GM12801 (cell line): Measurements from ENCODE around the gene OGG1.

Experiments used
- CTCF ChIP-seq: IDR thresholded peaks from one replicate; pipeline ENCODE4 v1.5.1; 2011; ENCODE audit warnings: control low read depth; ENCODE audit not compliant: insufficient read length; ENCODE audit errors: extremely low read depth

OGG1 gene

GRCh38 chr3:9718118-9718517 lies 31.6 kb upstream of the OGG1 start:
- TF ChIP-seq CTCF = no peak

DNA sequence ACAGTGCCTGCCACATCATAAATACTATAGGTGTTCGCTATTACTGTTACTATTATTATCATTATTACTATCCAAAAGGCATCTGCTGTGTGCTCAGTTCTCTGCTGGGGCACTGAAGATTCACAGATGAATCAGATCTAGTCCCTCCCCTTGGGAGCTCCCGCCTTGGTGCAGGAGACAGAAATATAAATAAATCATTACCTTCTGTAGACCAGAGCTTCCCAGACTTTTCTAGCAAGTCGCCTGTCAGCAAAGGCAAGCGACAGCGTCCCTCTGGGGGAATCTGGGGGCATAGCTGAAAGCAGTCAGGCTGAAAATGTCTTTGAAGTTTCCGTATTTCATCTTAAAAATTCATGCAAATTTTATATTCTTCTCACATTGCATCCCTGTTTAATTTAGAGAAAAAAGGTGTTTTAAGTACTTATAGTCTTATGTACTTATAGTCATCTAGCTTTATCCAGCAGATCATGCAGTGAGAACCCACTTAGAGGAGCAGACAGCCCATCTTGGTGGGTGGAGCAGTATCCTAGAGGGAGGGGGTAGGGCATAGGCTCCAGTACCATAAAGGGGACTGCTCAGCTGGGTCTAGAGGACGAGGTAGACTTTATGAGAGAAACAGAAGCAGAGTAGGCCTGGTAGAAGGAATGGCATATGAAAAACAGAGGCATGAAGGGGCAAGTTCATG lies 28.6 kb upstream of the OGG1 start:
- no peak for TF ChIP-seq CTCF

GRCh38 chr3:9721700-9722060 lies 28.1 kb upstream of the OGG1 start:
- TF ChIP-seq CTCF = no peak

DNA sequence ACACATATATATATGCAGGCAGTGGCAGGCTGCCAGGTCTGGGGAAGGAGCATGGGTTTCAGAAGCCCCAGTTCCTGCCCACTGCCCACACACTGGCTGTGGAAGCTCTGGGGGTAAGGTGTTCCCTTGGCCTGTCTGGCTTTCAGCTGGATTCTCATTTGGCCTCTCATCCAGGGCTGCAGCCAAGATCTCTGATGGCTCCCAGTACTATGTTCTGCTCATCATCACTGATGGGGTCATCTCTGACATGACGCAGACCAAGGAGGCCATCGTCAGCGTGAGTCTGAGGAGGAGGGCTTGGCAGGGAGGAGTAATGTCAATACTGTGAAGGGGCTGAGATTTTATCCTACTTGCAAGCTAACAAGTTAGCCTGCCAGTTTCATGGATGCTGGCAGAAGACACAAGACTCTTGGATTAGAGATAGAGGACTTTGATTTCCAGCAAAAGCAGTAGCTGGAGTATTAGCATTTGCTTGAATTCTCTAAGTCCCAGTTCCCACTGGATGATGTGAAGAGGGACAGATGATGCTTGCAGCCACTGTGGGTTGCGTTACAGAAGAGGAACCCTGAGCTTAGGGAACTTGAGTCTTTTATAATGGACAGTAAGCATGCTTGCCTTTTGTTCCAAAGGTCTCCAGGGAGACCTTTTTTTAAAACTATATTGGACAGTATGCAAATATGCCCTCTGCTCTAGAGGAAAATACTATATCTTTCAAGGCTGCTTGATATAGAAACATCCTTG lies 23.8 kb upstream of the OGG1 start:
- TF ChIP-seq CTCF = no peak

GRCh38 chr3:9727041-9727595 lies 22.6 kb upstream of the OGG1 start:
- TF ChIP-seq CTCF = no peak

GRCh38 chr3:9727743-9728142 lies 22.0 kb upstream of the OGG1 start:
- no peak for TF ChIP-seq CTCF

DNA sequence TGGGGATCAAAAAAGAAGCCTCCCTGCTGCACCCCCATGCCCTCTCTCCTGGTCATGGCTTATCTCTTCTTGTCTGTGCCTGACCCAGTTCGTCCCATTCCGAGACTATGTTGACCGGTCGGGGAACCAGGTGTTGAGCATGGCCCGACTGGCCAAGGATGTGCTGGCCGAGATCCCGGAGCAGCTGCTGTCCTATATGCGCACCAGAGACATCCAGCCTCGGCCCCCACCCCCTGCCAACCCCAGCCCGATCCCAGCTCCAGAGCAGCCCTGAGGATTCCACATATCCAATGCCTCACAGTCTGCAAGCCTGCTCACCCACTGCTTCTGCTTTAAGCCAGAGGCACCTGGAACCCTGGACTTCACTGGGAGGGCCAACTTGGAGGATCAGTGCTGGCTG lies 20.3 kb upstream of the OGG1 start:
- TF ChIP-seq CTCF = no peak
